WTC11 (cell line): Measurements from ENCODE around the gene NUB1. TPM values are rescaled to one million over a fixed set of nuclear protein-coding genes. Genes with fewer than 3 reads are reported as not detected.

ENCODE experiments used
- ATAC-seq: fragments of 200-7000 bp; cut with Tn5 transposase; 2 replicates; pipeline ENCODE4 v1.10.0; 2021; ENCODE audit warnings: mild to moderate bottlenecking, moderate library complexity
- CTCF ChIA-PET: fragments of 300-600 bp; sonication (Branson Sonifier 250); formaldehyde crosslinking; loops from one replicate; lab custom pipeline; 2021; ENCODE audit warnings: antibody characterized with exemption; lab: Charles Lee
- POLR2A ChIA-PET: fragments of 350-600 bp; sonication (Branson Sonifier 250); formaldehyde crosslinking; loops from one replicate; lab custom pipeline; 2021; ENCODE audit warnings: antibody characterized with exemption; lab: Charles Lee
- DNase-seq: peaks from one replicate; pipeline ENCODE4 v3.0.0; 2021; ENCODE audit warnings: low spot score
- H3K27ac Mint-ChIP-seq: 2 replicates; pipeline ENCODE4 v1.8.0; 2021; ENCODE audit warnings: mixed read lengths
- H3K27me3 Mint-ChIP-seq: 2 replicates; pipeline ENCODE4 v1.8.0; 2021; ENCODE audit warnings: low read depth, mild to moderate bottlenecking, moderate library complexity, mixed read lengths
- H3K36me3 Mint-ChIP-seq: 2 replicates; pipeline ENCODE4 v1.8.0; 2021; ENCODE audit warnings: mixed read lengths
- H3K4me1 Mint-ChIP-seq: 2 replicates; pipeline ENCODE4 v1.8.0; 2022; ENCODE audit warnings: mixed read lengths
- H3K4me3 Mint-ChIP-seq: 2 replicates; pipeline ENCODE4 v1.8.0; 2021; ENCODE audit warnings: mild to moderate bottlenecking, moderate library complexity, mixed read lengths
- H3K9me3 Mint-ChIP-seq: 2 replicates; pipeline ENCODE4 v1.8.0; 2021; ENCODE audit warnings: mixed read lengths
- CREB1 ChIP-seq: sonication (generic); formaldehyde crosslinking; IDR thresholded peaks from 2 replicates; pipeline ENCODE4 v1.8.0; 2023; ENCODE audit warnings: mild to moderate bottlenecking, missing genetic modification reagents
- CTCF ChIP-seq: fragments of 200-600 bp; IDR thresholded peaks from 2 replicates; pipeline ENCODE4 v1.8.0; 2022; ENCODE audit warnings: antibody characterized with exemption
- EMX1 ChIP-seq: fragments of 250-450 bp; sonication (Bioruptor Pico); IDR thresholded peaks from 2 replicates; pipeline ENCODE4 v1.8.0; 2021; ENCODE audit warnings: mild to moderate bottlenecking
- ESRRA ChIP-seq: sonication (generic); formaldehyde crosslinking; IDR thresholded peaks from 2 replicates; pipeline ENCODE4 v1.8.1; 2022; ENCODE audit warnings: mild to moderate bottlenecking, missing genetic modification reagents, borderline replicate concordance
- FOXK1 ChIP-seq: sonication (generic); formaldehyde crosslinking; IDR thresholded peaks from 2 replicates; pipeline ENCODE4 v1.8.0; 2022; ENCODE audit warnings: mild to moderate bottlenecking, moderate library complexity, missing genetic modification reagents
- GTF2I ChIP-seq: fragments of 250-450 bp; sonication (Bioruptor Pico); conservative IDR thresholded peaks from 2 replicates; pipeline ENCODE4 v1.4.0; 2021; ENCODE audit warnings: mild to moderate bottlenecking
- IRF2 ChIP-seq: sonication (generic); formaldehyde crosslinking; IDR thresholded peaks from 2 replicates; pipeline ENCODE4 v1.8.0; 2022; ENCODE audit warnings: low read depth, missing genetic modification reagents, borderline replicate concordance
- JUN ChIP-seq: sonication (generic); formaldehyde crosslinking; IDR thresholded peaks from 2 replicates; pipeline ENCODE4 v1.8.0; 2023; ENCODE audit warnings: mild to moderate bottlenecking, missing genetic modification reagents
- NFATC4 ChIP-seq: fragments of 250-450 bp; sonication (Bioruptor Pico); IDR thresholded peaks from 2 replicates; pipeline ENCODE4 v1.9.0; 2021; ENCODE audit warnings: mild to moderate bottlenecking
- NFE2L1 ChIP-seq: sonication (generic); formaldehyde crosslinking; IDR thresholded peaks from 2 replicates; pipeline ENCODE4 v1.8.1; 2023; ENCODE audit warnings: missing genetic modification reagents
- NR1H2 ChIP-seq: sonication (generic); formaldehyde crosslinking; IDR thresholded peaks from 2 replicates; pipeline ENCODE4 v1.9.0; 2021; ENCODE audit warnings: mild to moderate bottlenecking, moderate library complexity, missing genetic modification reagents
- SOX15 ChIP-seq: fragments of 250-450 bp; sonication (Bioruptor Pico); IDR thresholded peaks from 2 replicates; pipeline ENCODE4 v1.9.0; 2021; ENCODE audit warnings: mild to moderate bottlenecking
- TEAD1 ChIP-seq: sonication (generic); formaldehyde crosslinking; IDR thresholded peaks from 2 replicates; pipeline ENCODE4 v1.8.0; 2022; ENCODE audit warnings: mild to moderate bottlenecking, missing genetic modification reagents
- TP53 ChIP-seq: sonication (generic); formaldehyde crosslinking; IDR thresholded peaks from 2 replicates; pipeline ENCODE4 v1.8.1; 2023; ENCODE audit warnings: mild to moderate bottlenecking, missing genetic modification reagents
- ZNF138 ChIP-seq: sonication (generic); formaldehyde crosslinking; conservative IDR thresholded peaks from 2 replicates; pipeline ENCODE4 v1.8.1; 2022; ENCODE audit warnings: mild to moderate bottlenecking, moderate library complexity, missing genetic modification reagents
- ZNF219 ChIP-seq: sonication (generic); formaldehyde crosslinking; IDR thresholded peaks from 2 replicates; pipeline ENCODE4 v1.8.0; 2023; ENCODE audit warnings: missing genetic modification reagents, mild to moderate bottlenecking, borderline replicate concordance
- ZNF263 ChIP-seq: sonication (generic); formaldehyde crosslinking; IDR thresholded peaks from 2 replicates; pipeline ENCODE4 v1.8.1; 2022; ENCODE audit warnings: low read depth, mild to moderate bottlenecking, moderate library complexity, missing genetic modification reagents
- ZNF396 ChIP-seq: fragments of 250-450 bp; sonication (Bioruptor Pico); IDR thresholded peaks from 2 replicates; pipeline ENCODE4 v1.8.0; 2021; ENCODE audit warnings: mild to moderate bottlenecking, moderate library complexity, borderline replicate concordance
- total RNA-seq: library from RNA; stranded (reverse); gene quantifications from 3 replicates; pipeline ENCODE4 v1.2.3, GENCODE V29; 2021
- TF ChIP-seq, protein P1 (sequence below): fragments of 250-450 bp; sonication (Bioruptor Pico); IDR thresholded peaks from 2 replicates; pipeline ENCODE4 v1.9.0; 2021; ENCODE audit warnings: mild to moderate bottlenecking
- TF ChIP-seq, protein P2 (sequence below): sonication (generic); formaldehyde crosslinking; IDR thresholded peaks from 2 replicates; pipeline ENCODE4 v1.8.0; 2023; ENCODE audit warnings: missing genetic modification reagents, mild to moderate bottlenecking, borderline replicate concordance
- TF ChIP-seq, protein P3 (sequence below): sonication (generic); formaldehyde crosslinking; IDR thresholded peaks from 2 replicates; pipeline ENCODE4 v1.8.1; 2023; ENCODE audit warnings: mild to moderate bottlenecking, missing genetic modification reagents, borderline replicate concordance
- TF ChIP-seq, protein P4 (sequence below): sonication (generic); formaldehyde crosslinking; conservative IDR thresholded peaks from 2 replicates; pipeline ENCODE4 v1.8.1; 2023; ENCODE audit warnings: mild to moderate bottlenecking, low read depth, missing genetic modification reagents, moderate library complexity

NUB1 gene
- total RNA-seq, 1 experiment from 2014 or later = 38.3 TPM

DNA sequence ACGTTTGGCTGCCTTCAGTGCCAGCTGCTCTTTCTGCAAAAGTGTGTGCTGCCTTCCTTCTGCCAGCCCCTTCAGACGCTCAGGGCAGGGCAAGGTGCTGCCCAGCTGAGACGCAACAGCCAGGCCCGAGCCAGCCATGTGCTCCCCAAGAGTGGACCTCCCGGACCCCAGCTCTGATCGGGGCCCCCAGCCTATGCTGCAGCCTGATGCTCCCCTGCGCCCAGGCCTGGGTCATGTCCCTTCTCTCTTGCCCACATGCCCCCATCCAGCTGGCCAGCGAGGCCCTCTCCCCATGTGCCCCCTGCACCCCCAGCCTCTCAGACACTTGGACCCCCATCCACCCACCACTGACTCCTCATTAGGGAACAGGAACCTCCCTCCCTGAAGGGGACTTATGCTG, 50.4 kb downstream of the NUB1 start:
- ChIA-PET CTCF (no interaction called here), POLR2A (no interaction called here)
- Mint-ChIP-seq H3K27ac (no peak overlapping the region), H3K4me3 (no peak overlapping the region), H3K9me3 (no peaks in the 10 kb centered on the region), H3K36me3 (no peaks in the 10 kb centered on the region), H3K27me3 (no peaks in the 10 kb centered on the region), H3K4me1 (peaks cover 9% of the 10 kb centered on the region)
- DNase-seq (no peak), ATAC-seq (no peak)
- no peak for TF ChIP-seq GTF2I (CRISPR knock-in tag)
- TF ChIP-seq EMX1 = no peak
- TF ChIP-seq NR1H2 (CRISPR knock-in tag) = no peak
- no peak for TF ChIP-seq NFE2L1 (CRISPR knock-in tag)
- TF ChIP-seq JUN (CRISPR knock-in tag) = no peak
- no peak for TF ChIP-seq ZNF396
- no peak for TF ChIP-seq FOXK1 (CRISPR knock-in tag)
- TF ChIP-seq ZNF263 = no peak
- no peak for TF ChIP-seq NFATC4 (CRISPR knock-in tag)
- no peak for TF ChIP-seq SOX15 (CRISPR knock-in tag)
- no peak for TF ChIP-seq CREB1 (CRISPR knock-in tag)

- POLR2A ChIA-PET = no interaction called here
- no peak overlapping the region for H3K27ac Mint-ChIP-seq
- no peaks in the 10 kb centered on the region for H3K27me3 Mint-ChIP-seq
- TF ChIP-seq, protein P1, sequence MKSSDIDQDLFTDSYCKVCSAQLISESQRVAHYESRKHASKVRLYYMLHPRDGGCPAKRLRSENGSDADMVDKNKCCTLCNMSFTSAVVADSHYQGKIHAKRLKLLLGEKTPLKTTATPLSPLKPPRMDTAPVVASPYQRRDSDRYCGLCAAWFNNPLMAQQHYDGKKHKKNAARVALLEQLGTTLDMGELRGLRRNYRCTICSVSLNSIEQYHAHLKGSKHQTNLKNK = no peak
- no peak for TF ChIP-seq IRF2 (CRISPR knock-in tag)
- no peak for TF ChIP-seq TP53 (CRISPR knock-in tag)
- TF ChIP-seq, protein P2, sequence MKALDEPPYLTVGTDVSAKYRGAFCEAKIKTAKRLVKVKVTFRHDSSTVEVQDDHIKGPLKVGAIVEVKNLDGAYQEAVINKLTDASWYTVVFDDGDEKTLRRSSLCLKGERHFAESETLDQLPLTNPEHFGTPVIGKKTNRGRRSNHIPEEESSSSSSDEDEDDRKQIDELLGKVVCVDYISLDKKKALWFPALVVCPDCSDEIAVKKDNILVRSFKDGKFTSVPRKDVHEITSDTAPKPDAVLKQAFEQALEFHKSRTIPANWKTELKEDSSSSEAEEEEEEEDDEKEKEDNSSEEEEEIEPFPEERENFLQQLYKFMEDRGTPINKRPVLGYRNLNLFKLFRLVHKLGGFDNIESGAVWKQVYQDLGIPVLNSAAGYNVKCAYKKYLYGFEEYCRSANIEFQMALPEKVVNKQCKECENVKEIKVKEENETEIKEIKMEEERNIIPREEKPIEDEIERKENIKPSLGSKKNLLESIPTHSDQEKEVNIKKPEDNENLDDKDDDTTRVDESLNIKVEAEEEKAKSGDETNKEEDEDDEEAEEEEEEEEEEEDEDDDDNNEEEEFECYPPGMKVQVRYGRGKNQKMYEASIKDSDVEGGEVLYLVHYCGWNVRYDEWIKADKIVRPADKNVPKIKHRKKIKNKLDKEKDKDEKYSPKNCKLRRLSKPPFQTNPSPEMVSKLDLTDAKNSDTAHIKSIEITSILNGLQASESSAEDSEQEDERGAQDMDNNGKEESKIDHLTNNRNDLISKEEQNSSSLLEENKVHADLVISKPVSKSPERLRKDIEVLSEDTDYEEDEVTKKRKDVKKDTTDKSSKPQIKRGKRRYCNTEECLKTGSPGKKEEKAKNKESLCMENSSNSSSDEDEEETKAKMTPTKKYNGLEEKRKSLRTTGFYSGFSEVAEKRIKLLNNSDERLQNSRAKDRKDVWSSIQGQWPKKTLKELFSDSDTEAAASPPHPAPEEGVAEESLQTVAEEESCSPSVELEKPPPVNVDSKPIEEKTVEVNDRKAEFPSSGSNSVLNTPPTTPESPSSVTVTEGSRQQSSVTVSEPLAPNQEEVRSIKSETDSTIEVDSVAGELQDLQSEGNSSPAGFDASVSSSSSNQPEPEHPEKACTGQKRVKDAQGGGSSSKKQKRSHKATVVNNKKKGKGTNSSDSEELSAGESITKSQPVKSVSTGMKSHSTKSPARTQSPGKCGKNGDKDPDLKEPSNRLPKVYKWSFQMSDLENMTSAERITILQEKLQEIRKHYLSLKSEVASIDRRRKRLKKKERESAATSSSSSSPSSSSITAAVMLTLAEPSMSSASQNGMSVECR (CRISPR knock-in tag) = no peak
- TF ChIP-seq, protein P3, sequence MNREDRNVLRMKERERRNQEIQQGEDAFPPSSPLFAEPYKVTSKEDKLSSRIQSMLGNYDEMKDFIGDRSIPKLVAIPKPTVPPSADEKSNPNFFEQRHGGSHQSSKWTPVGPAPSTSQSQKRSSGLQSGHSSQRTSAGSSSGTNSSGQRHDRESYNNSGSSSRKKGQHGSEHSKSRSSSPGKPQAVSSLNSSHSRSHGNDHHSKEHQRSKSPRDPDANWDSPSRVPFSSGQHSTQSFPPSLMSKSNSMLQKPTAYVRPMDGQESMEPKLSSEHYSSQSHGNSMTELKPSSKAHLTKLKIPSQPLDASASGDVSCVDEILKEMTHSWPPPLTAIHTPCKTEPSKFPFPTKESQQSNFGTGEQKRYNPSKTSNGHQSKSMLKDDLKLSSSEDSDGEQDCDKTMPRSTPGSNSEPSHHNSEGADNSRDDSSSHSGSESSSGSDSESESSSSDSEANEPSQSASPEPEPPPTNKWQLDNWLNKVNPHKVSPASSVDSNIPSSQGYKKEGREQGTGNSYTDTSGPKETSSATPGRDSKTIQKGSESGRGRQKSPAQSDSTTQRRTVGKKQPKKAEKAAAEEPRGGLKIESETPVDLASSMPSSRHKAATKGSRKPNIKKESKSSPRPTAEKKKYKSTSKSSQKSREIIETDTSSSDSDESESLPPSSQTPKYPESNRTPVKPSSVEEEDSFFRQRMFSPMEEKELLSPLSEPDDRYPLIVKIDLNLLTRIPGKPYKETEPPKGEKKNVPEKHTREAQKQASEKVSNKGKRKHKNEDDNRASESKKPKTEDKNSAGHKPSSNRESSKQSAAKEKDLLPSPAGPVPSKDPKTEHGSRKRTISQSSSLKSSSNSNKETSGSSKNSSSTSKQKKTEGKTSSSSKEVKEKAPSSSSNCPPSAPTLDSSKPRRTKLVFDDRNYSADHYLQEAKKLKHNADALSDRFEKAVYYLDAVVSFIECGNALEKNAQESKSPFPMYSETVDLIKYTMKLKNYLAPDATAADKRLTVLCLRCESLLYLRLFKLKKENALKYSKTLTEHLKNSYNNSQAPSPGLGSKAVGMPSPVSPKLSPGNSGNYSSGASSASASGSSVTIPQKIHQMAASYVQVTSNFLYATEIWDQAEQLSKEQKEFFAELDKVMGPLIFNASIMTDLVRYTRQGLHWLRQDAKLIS (CRISPR knock-in tag) = no peak
- no peak for TF ChIP-seq TEAD1 (CRISPR knock-in tag)
- TF ChIP-seq ESRRA (CRISPR knock-in tag) = no peak
- TF ChIP-seq CTCF = no peak
- TF ChIP-seq NFE2L1 (CRISPR knock-in tag) = no peak
- TF ChIP-seq EMX1 = no peak
- no peak for TF ChIP-seq ZNF138 (CRISPR knock-in tag)
- TF ChIP-seq ZNF219 (CRISPR knock-in tag) = no peak
- TF ChIP-seq, protein P4, sequence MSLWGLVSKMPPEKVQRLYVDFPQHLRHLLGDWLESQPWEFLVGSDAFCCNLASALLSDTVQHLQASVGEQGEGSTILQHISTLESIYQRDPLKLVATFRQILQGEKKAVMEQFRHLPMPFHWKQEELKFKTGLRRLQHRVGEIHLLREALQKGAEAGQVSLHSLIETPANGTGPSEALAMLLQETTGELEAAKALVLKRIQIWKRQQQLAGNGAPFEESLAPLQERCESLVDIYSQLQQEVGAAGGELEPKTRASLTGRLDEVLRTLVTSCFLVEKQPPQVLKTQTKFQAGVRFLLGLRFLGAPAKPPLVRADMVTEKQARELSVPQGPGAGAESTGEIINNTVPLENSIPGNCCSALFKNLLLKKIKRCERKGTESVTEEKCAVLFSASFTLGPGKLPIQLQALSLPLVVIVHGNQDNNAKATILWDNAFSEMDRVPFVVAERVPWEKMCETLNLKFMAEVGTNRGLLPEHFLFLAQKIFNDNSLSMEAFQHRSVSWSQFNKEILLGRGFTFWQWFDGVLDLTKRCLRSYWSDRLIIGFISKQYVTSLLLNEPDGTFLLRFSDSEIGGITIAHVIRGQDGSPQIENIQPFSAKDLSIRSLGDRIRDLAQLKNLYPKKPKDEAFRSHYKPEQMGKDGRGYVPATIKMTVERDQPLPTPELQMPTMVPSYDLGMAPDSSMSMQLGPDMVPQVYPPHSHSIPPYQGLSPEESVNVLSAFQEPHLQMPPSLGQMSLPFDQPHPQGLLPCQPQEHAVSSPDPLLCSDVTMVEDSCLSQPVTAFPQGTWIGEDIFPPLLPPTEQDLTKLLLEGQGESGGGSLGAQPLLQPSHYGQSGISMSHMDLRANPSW = no peak
- no peaks in the 10 kb centered on the region for H3K9me3 Mint-ChIP-seq
- H3K4me3 Mint-ChIP-seq = no peak overlapping the region
- DNase-seq (no peak), ATAC-seq (no peak)
- no peaks in the 10 kb centered on the region for H3K36me3 Mint-ChIP-seq
- H3K4me1 Mint-ChIP-seq = peaks cover 9% of the 10 kb centered on the region
- CTCF ChIA-PET = no interaction called here
These were observed 50.8 kb downstream of the NUB1 start for GRCh38 chr7:151392426-151392825.
